Glutamatergic neuron (in vitro differentiated cells): Measurements from ENCODE around the gene PRPH. TPM values are rescaled to one million over a fixed set of nuclear protein-coding genes. Genes with fewer than 3 reads are reported as not detected.
"Not testable (repeated sequence)": the region's sequence is repeated elsewhere in the genome, so short reads cannot be mapped to it uniquely, and the experiment has no call there.

ENCODE experiments used
- DNase-seq: peaks from one replicate; pipeline ENCODE4 v3.0.0; 2022
- H3K27ac Mint-ChIP-seq: one replicate; pipeline ENCODE4 v1.8.0; 2020; ENCODE audit warnings: mild to moderate bottlenecking, mixed read lengths, inconsistent platforms; ENCODE audit not compliant: unreplicated experiment
- H3K27me3 Mint-ChIP-seq: one replicate; pipeline ENCODE4 v1.8.0; 2020; ENCODE audit warnings: mild to moderate bottlenecking, moderate library complexity, mixed read lengths, inconsistent platforms; ENCODE audit not compliant: unreplicated experiment
- H3K36me3 Mint-ChIP-seq: one replicate; pipeline ENCODE4 v1.8.0; 2020; ENCODE audit warnings: mild to moderate bottlenecking, mixed read lengths, inconsistent platforms; ENCODE audit not compliant: unreplicated experiment
- H3K4me1 Mint-ChIP-seq: one replicate; pipeline ENCODE4 v1.8.0; 2020; ENCODE audit warnings: mild to moderate bottlenecking, low read depth, mixed read lengths, inconsistent platforms; ENCODE audit not compliant: unreplicated experiment
- H3K4me3 Mint-ChIP-seq: one replicate; pipeline ENCODE4 v1.8.0; 2020; ENCODE audit warnings: mild to moderate bottlenecking, mixed read lengths, inconsistent platforms; ENCODE audit not compliant: unreplicated experiment
- H3K9me3 Mint-ChIP-seq: one replicate; pipeline ENCODE4 v1.8.0; 2020; ENCODE audit warnings: mild to moderate bottlenecking, moderate library complexity, mixed read lengths, inconsistent platforms; ENCODE audit not compliant: unreplicated experiment
- CTCF ChIP-seq: fragments of 200-600 bp; sonication (generic); IDR thresholded peaks from one replicate; pipeline ENCODE4 v1.5.0; 2021; ENCODE audit not compliant: partially characterized antibody, unreplicated experiment
- total RNA-seq: library from RNA; stranded (reverse); fragmentation: NEBNext Ultra II Directional; extraction: Animal tissue kit (Norgen Biotek cat#: 25700); gene quantifications from one replicate; pipeline ENCODE4 v1.2.1, GENCODE V29; 2021; ENCODE audit not compliant: unreplicated experiment

Gene PRPH
- total RNA-seq, 1 donor from 2014 or later: 2,189 TPM

- peaks cover 2% of the 10 kb centered on the region for H3K27me3 Mint-ChIP-seq
- H3K27ac Mint-ChIP-seq: no peak overlapping the region
- DNase-seq: peak; percentile 38
- no peaks in the 10 kb centered on the region for H3K36me3 Mint-ChIP-seq
- H3K4me3 Mint-ChIP-seq: peak overlapping the region; percentile 88
- TF ChIP-seq CTCF: no peak
- H3K4me1 Mint-ChIP-seq: no peaks in the 10 kb centered on the region
- H3K9me3 Mint-ChIP-seq: no peaks in the 10 kb centered on the region
Observed at GRCh38 chr12:49264466-49264872, 30.5 kb upstream of the PRPH start.

- TF ChIP-seq CTCF: no peak
- H3K36me3 Mint-ChIP-seq: no peaks in the 10 kb centered on the region
- no peak within 1 kb of the TSS for H3K27ac Mint-ChIP-seq
- H3K27me3 Mint-ChIP-seq: peaks cover 2% of the 10 kb centered on the region
- H3K4me3 Mint-ChIP-seq: peak within 1 kb of the TSS; percentile 88
- H3K9me3 Mint-ChIP-seq: no peaks in the 10 kb centered on the region
- DNase-seq: peak; percentile 80
- no peaks in the 10 kb centered on the region for H3K4me1 Mint-ChIP-seq
Observed at GRCh38 chr12:49264873-49265792, 29.8 kb upstream of the PRPH start, which contains the start of gene TUBA1C. Gene TUBA1C (plus strand): TSS chr12:49265082. CDS start chr12:49265182, 100 bp downstream.

GRCh38 chr12:49269191-49269590, 25.8 kb upstream of the PRPH start:
- not testable (repeated sequence) for H3K27me3 Mint-ChIP-seq, H3K9me3 Mint-ChIP-seq, H3K27ac Mint-ChIP-seq, DNase-seq, H3K4me1 Mint-ChIP-seq, H3K4me3 Mint-ChIP-seq, H3K36me3 Mint-ChIP-seq

GRCh38 chr12:49272790-49273725, 21.9 kb upstream of the PRPH start:
- Mint-ChIP-seq H3K9me3 (peaks cover 2% of the 10 kb centered on the region), H3K27ac (no peak overlapping the region), H3K36me3 (peaks cover 5% of the 10 kb centered on the region), H3K4me3 (no peak overlapping the region), H3K27me3 (no peaks in the 10 kb centered on the region), H3K4me1 (peaks cover 18% of the 10 kb centered on the region)
- DNase-seq: no peak
- TF ChIP-seq CTCF: no peak

- H3K36me3 Mint-ChIP-seq: peaks cover 5% of the 10 kb centered on the region
- H3K4me3 Mint-ChIP-seq: no peak overlapping the region
- H3K4me1 Mint-ChIP-seq: peaks cover 18% of the 10 kb centered on the region
- H3K9me3 Mint-ChIP-seq: peaks cover 2% of the 10 kb centered on the region
- H3K27me3 Mint-ChIP-seq: no peaks in the 10 kb centered on the region
- no peak for DNase-seq
- no peak for TF ChIP-seq CTCF
- H3K27ac Mint-ChIP-seq: no peak overlapping the region
Observed at GRCh38 chr12:49273726-49274395, 21.1 kb upstream of the PRPH start.
